Loucy (cell line): ENCODE measurements around the gene SOX4.

ENCODE experiments used
- CTCF ChIP-seq: fragments of 200-600 bp; sonication (generic); conservative IDR thresholded peaks from 2 replicates; pipeline ENCODE4 v1.5.1; 2014; ENCODE audit warnings: mild to moderate bottlenecking, antibody characterized with exemption, low read length
- EZH2phosphoT487 ChIP-seq: fragments of 200-600 bp; IDR thresholded peaks from 2 replicates; pipeline ENCODE4 v1.6.1; 2018; ENCODE audit warnings: antibody characterized with exemption, mild to moderate bottlenecking, moderate library complexity, borderline replicate concordance

GRCh38 chr6:21609881-21610329 is 16.4 kb downstream of the SOX4 start:
- TF ChIP-seq CTCF (no peak), EZH2phosphoT487 (no peak)
